GM19397 (cell line): ENCODE data around the gene SMPD3.
A peak's percentile ranks its signal among the peaks of the same experiment; 100 is the strongest.

ENCODE experiments used
- ATAC-seq: cut with Tn5 transposase; IDR thresholded peaks from one replicate; pipeline ENCODE4 v1.9.1; 2021; ENCODE audit warnings: mild to moderate bottlenecking, moderate library complexity; ENCODE audit not compliant: unreplicated experiment

Gene SMPD3

GRCh38 chr16:68343137-68343536 lies 105.2 kb downstream of the SMPD3 start:
- no peak for ATAC-seq

GRCh38 chr16:68342620-68343019 lies 105.7 kb downstream of the SMPD3 start:
- no peak for ATAC-seq

- ATAC-seq: no peak
Measured at GRCh38 chr16:68339214-68339613, 109.1 kb downstream of the SMPD3 start.

- no peak for ATAC-seq
Measured at GRCh38 chr16:68338326-68339119, 109.8 kb downstream of the SMPD3 start.

- ATAC-seq: no peak
Measured at GRCh38 chr16:68335175-68335574, 113.1 kb downstream of the SMPD3 start.

GRCh38 chr16:68332411-68333121 lies 115.7 kb downstream of the SMPD3 start:
- no peak for ATAC-seq

GRCh38 chr16:68331879-68332410 lies 116.4 kb downstream of the SMPD3 start:
- no peak for ATAC-seq

- ATAC-seq: no peak
Measured at GRCh38 chr16:68328860-68329390, 119.4 kb downstream of the SMPD3 start.

GRCh38 chr16:68328151-68328859 lies 120.0 kb downstream of the SMPD3 start:
- ATAC-seq: no peak

- ATAC-seq: no peak
Measured at GRCh38 chr16:68324780-68325357, 123.4 kb downstream of the SMPD3 start.

- no peak for ATAC-seq
Measured at GRCh38 chr16:68324336-68324735, 124.0 kb downstream of the SMPD3 start.

- ATAC-seq: no peak
Measured at GRCh38 chr16:68319185-68319908, 129.0 kb downstream of the SMPD3 start.

GRCh38 chr16:68313116-68313515 lies 135.2 kb downstream of the SMPD3 start:
- no peak for ATAC-seq

GRCh38 chr16:68310774-68311511 lies 137.4 kb downstream of the SMPD3 start, which contains the start of the genes PRMT7 and SLC7A6OS:
TSS of gene PRMT7 (plus strand) at chr16:68311019. CDS start at chr16:68315980, 4,961 bp downstream.
TSS of gene SLC7A6OS (minus strand) at chr16:68310946. CDS start at chr16:68310926, 20 bp downstream.
- ATAC-seq: peak; percentile 95

- ATAC-seq: peak; percentile 30
Measured at GRCh38 chr16:68310437-68310773, 137.9 kb downstream of the SMPD3 start.

- no peak for ATAC-seq
Measured at GRCh38 chr16:68309799-68310198, 138.5 kb downstream of the SMPD3 start.
